Posterior cingulate gyrus (tissue), 11 donors: Measurements from ENCODE around the gene CTNNA2.

ENCODE experiments used
- DNase-seq, 10 donors: peaks; one replicate each; pipeline versions ENCODE4 v3.0.0 to v3.0.0-alpha.2; 2020 to 2021; ENCODE audit warnings: mixed read lengths in 3 of 10
- intact Hi-C: fragments of 100-400 bp; cut with DNase I; formaldehyde crosslinking; loops from one replicate; pipeline ENCODE4 v1.15.1; 2023

The CTNNA2 gene

GRCh38 chr2:80482276-80482675 is 969.4 kb downstream of the CTNNA2 start:
- DNase-seq: no peak
- intact Hi-C loops: no loop called here

- no peak for DNase-seq
- intact Hi-C loops: no loop called here
These were observed 976.9 kb downstream of the CTNNA2 start for GRCh38 chr2:80489717-80490116.

- no peak for DNase-seq
- intact Hi-C loops: no loop called here
These were observed 978.1 kb downstream of the CTNNA2 start for GRCh38 chr2:80490964-80491363.

- intact Hi-C loops: no loop called here
- no peak for DNase-seq
These were observed 983.5 kb downstream of the CTNNA2 start for GRCh38 chr2:80496346-80496745.

- intact Hi-C loops: no loop called here
- DNase-seq: no peak
These were observed 983.9 kb downstream of the CTNNA2 start for GRCh38 chr2:80496775-80497174.

- DNase-seq: peak in 5 of 10 donors; percentile 20 to 67 (median 44)
- intact Hi-C loops: loop anchor here (1.0 kb wide), 1 partner anchor 173 kb away; no protein-coding TSS in a partner anchor
These were observed 986.2 kb downstream of the CTNNA2 start for GRCh38 chr2:80499095-80499494.

- intact Hi-C loops: no loop called here
- peak in 3 of 10 donors; percentile 30 to 66 (median 66) for DNase-seq
These were observed 989.2 kb downstream of the CTNNA2 start for GRCh38 chr2:80501874-80502624.

GRCh38 chr2:80506563-80506962 is 993.7 kb downstream of the CTNNA2 start:
- no peak for DNase-seq
- intact Hi-C loops: no loop called here

GRCh38 chr2:80510716-80511115 is 997.9 kb downstream of the CTNNA2 start:
- DNase-seq: no peak
- intact Hi-C loops: no loop called here

- intact Hi-C loops: no loop called here
- DNase-seq: no peak
These were observed 1003.1 kb downstream of the CTNNA2 start for GRCh38 chr2:80515964-80516363.

- no peak for DNase-seq
- intact Hi-C loops: no loop called here
These were observed 1004.5 kb downstream of the CTNNA2 start for GRCh38 chr2:80517316-80517715.

- intact Hi-C loops: no loop called here
- DNase-seq: no peak
These were observed 1006.3 kb downstream of the CTNNA2 start for GRCh38 chr2:80519121-80519643.

- no peak for DNase-seq
- intact Hi-C loops: no loop called here
These were observed 1006.9 kb downstream of the CTNNA2 start for GRCh38 chr2:80519699-80520291.

GRCh38 chr2:80525152-80525551 is 1012.3 kb downstream of the CTNNA2 start:
- DNase-seq: no peak
- intact Hi-C loops: no loop called here

GRCh38 chr2:80527119-80527518 is 1014.3 kb downstream of the CTNNA2 start:
- no peak for DNase-seq
- intact Hi-C loops: no loop called here

- intact Hi-C loops: no loop called here
- no peak for DNase-seq
These were observed 1016.8 kb downstream of the CTNNA2 start for GRCh38 chr2:80529466-80530165.

- no peak for DNase-seq
- intact Hi-C loops: no loop called here
These were observed 1017.7 kb downstream of the CTNNA2 start for GRCh38 chr2:80530442-80531064.

GRCh38 chr2:80531319-80531718 is 1018.5 kb downstream of the CTNNA2 start:
- no peak for DNase-seq
- intact Hi-C loops: no loop called here

GRCh38 chr2:80545420-80546210 is 1032.8 kb downstream of the CTNNA2 start:
- no peak for DNase-seq
- intact Hi-C loops: no loop called here

GRCh38 chr2:80546766-80547165 is 1033.9 kb downstream of the CTNNA2 start:
- no peak for DNase-seq
- intact Hi-C loops: no loop called here
